HepG2 (cell line): ENCODE results near the gene TACC3. TPM values are rescaled to one million over a fixed set of nuclear protein-coding genes. Genes with fewer than 3 reads are reported as not detected.
A peak's percentile ranks its signal among the peaks of the same experiment; 100 is the strongest.

Experiments
- ATF1 ChIP-seq: IDR thresholded peaks from 2 replicates; pipeline ENCODE4 v1.6.1; 2016; ENCODE audit warnings: mild to moderate bottlenecking, control low read depth
- ELF1 ChIP-seq: sonication (generic); formaldehyde crosslinking; IDR thresholded peaks from 2 replicates; pipeline ENCODE4 v1.4.0; 2020; ENCODE audit warnings: missing genetic modification reagents
- FOXC1 ChIP-seq: sonication (generic); formaldehyde crosslinking; IDR thresholded peaks from 2 replicates; pipeline ENCODE4 v1.8.0; 2022; ENCODE audit warnings: mild to moderate bottlenecking, missing genetic modification reagents, borderline replicate concordance
- FOXJ3 ChIP-seq: sonication (generic); formaldehyde crosslinking; IDR thresholded peaks from 2 replicates; pipeline ENCODE4 v1.4.0; 2020; ENCODE audit warnings: missing genetic modification reagents, mild to moderate bottlenecking, borderline replicate concordance
- MXD1 ChIP-seq: sonication (generic); formaldehyde crosslinking; IDR thresholded peaks from 2 replicates; pipeline ENCODE4 v1.4.0; 2020; ENCODE audit warnings: mild to moderate bottlenecking, missing genetic modification reagents
- PRDM15 ChIP-seq: sonication (generic); formaldehyde crosslinking; IDR thresholded peaks from 2 replicates; pipeline ENCODE4 v1.4.0; 2020; ENCODE audit warnings: missing genetic modification reagents
- RFXAP ChIP-seq: sonication (generic); formaldehyde crosslinking; IDR thresholded peaks from 2 replicates; pipeline ENCODE4 v1.4.0; 2020; ENCODE audit warnings: missing genetic modification reagents, borderline replicate concordance
- SOX13 ChIP-seq, 3 experiments: fragments of 450-650 bp in 1 of 3; sonication (generic) in 1 of 3; formaldehyde crosslinking in 1 of 3; IDR thresholded peaks in 2 of 3; conservative IDR thresholded peaks in 1 of 3; 2 replicates each; pipeline versions ENCODE4 v1.5.0 to v1.6.1; 2016 to 2020; ENCODE audit warnings: antibody characterized with exemption in 1 of 3, mild to moderate bottlenecking in 1 of 3, missing compliant biosample characterization in 1 of 3, missing genetic modification reagents in 1 of 3, moderate library complexity in 1 of 3
- SP1 ChIP-seq, 2 experiments: fragments of 450-650 bp in 1 of 2; sonication (generic) in 1 of 2; formaldehyde crosslinking in 1 of 2; IDR thresholded peaks; 2 replicates each; pipeline versions ENCODE4 v1.4.0 to v1.6.1; 2016 to 2020; ENCODE audit warnings: missing genetic modification reagents in 1 of 2
- ZBTB1 ChIP-seq: sonication (generic); formaldehyde crosslinking; IDR thresholded peaks from 2 replicates; pipeline ENCODE4 v1.4.0; 2020; ENCODE audit warnings: missing genetic modification reagents, borderline replicate concordance
- ZBTB10 ChIP-seq: sonication (generic); formaldehyde crosslinking; IDR thresholded peaks from 2 replicates; pipeline ENCODE4 v1.4.0; 2020; ENCODE audit warnings: missing genetic modification reagents, borderline replicate concordance
- ZNF446 ChIP-seq: sonication (generic); formaldehyde crosslinking; IDR thresholded peaks from 2 replicates; pipeline ENCODE4 v1.5.0; 2020; ENCODE audit warnings: mild to moderate bottlenecking, missing genetic modification reagents
- ZNF678 ChIP-seq: sonication (generic); formaldehyde crosslinking; IDR thresholded peaks from 2 replicates; pipeline ENCODE4 v1.4.0; 2020; ENCODE audit warnings: mild to moderate bottlenecking, missing genetic modification reagents
- ZNF687 ChIP-seq: sonication (generic); formaldehyde crosslinking; IDR thresholded peaks from 2 replicates; pipeline ENCODE4 v1.5.1; 2020; ENCODE audit warnings: mild to moderate bottlenecking, missing genetic modification reagents, moderate library complexity
- ZNF720 ChIP-seq: sonication (generic); formaldehyde crosslinking; IDR thresholded peaks from 2 replicates; pipeline ENCODE4 v1.4.0; 2020; ENCODE audit warnings: missing genetic modification reagents
- ZNF788 ChIP-seq: sonication (generic); formaldehyde crosslinking; IDR thresholded peaks from 2 replicates; pipeline ENCODE4 v1.5.0; 2020; ENCODE audit warnings: mild to moderate bottlenecking, missing genetic modification reagents, borderline replicate concordance
- ZNF841 ChIP-seq: sonication (generic); formaldehyde crosslinking; IDR thresholded peaks from 2 replicates; pipeline ENCODE4 v1.8.1; 2023; ENCODE audit warnings: missing genetic modification reagents, borderline replicate concordance
- polyA plus RNA-seq, 8 experiments: library from polyadenylated mRNA; depleted of rRNA in 3 of 8; stranded (reverse) in 7 of 8; unstranded in 1 of 8; fragments of >200 nt; fragmentation: Illumina TruSeq in 4 of 8; extraction: Trizol in 4 of 8; gene quantifications; 2 replicates each; pipeline versions ENCODE4 v1.2.1 to v1.2.3, GENCODE V29; 2011 to 2016; ENCODE audit warnings: low read depth in 4 of 8, missing spikeins in 1 of 8, mixed read lengths in 1 of 8; ENCODE audit not compliant: insufficient read depth in 1 of 8
- total RNA-seq, 5 experiments: library from RNA; depleted of rRNA; stranded (reverse); fragments of >200 nt; fragmentation: Illumina TruSeq; extraction: Trizol; gene quantifications; 2 replicates each; pipeline ENCODE4 v1.2.3, GENCODE V29; 2016; ENCODE audit warnings: low read depth in 1 of 5

Gene TACC3
- total and polyA plus RNA-seq, 2 of the 13 experiments (the other 11 are each of a cell fraction or from before 2014, with no cell fraction given): 20.3 to 21.2 TPM

GRCh38 chr4:1711571-1712215 lies 9.6 kb upstream of the TACC3 start (continued):
- TF ChIP-seq ZBTB10: peak; percentile 19; the same call in 1 of the 2 replicates
- no peak for TF ChIP-seq ZNF446 (CRISPR knock-in tag)
- TF ChIP-seq FOXC1 (CRISPR knock-in tag): peak; percentile 35; the same call in 1 of the 2 replicates
- no peak for TF ChIP-seq PRDM15 (CRISPR knock-in tag)
- TF ChIP-seq ZNF687 (CRISPR knock-in tag): peak; percentile 35
- TF ChIP-seq ATF1 (CRISPR knock-in tag): no peak
- TF ChIP-seq ZNF841 (CRISPR knock-in tag): peak; percentile 54; the same call in 1 of the 2 replicates
- no peak for TF ChIP-seq ZBTB1
- no peak for TF ChIP-seq SP1 (IDR thresholded peaks at IDR 0.05)
- no peak for TF ChIP-seq SP1 (CRISPR knock-in tag; IDR thresholded peaks at IDR 0.05)
- TF ChIP-seq ZNF678 (CRISPR knock-in tag): no peak
- TF ChIP-seq FOXJ3 (CRISPR knock-in tag): no peak
- no peak for TF ChIP-seq MXD1
- TF ChIP-seq ZNF720 (CRISPR knock-in tag): no peak
- no peak for TF ChIP-seq ELF1 (CRISPR knock-in tag)
- TF ChIP-seq RFXAP (CRISPR knock-in tag): no peak
- no peak for TF ChIP-seq ZNF788 (CRISPR knock-in tag)
- TF ChIP-seq SOX13 (IDR thresholded peaks at IDR 0.05): no peak
- no peak for TF ChIP-seq SOX13 (CRISPR knock-in tag; conservative IDR thresholded peaks at IDR 0.05 in 1 of 2, IDR thresholded peaks at IDR 0.05 in 1 of 2)
